ENCODE data around the gene AKR7A3. TPM values are rescaled to one million over a fixed set of nuclear protein-coding genes. Genes with fewer than 3 reads are reported as not detected.

Gene AKR7A3
- total and polyA plus RNA-seq, 2 of the 4 experiments (the other 2 are of a cell fraction): 0.18 to 0.62 TPM

DNA sequence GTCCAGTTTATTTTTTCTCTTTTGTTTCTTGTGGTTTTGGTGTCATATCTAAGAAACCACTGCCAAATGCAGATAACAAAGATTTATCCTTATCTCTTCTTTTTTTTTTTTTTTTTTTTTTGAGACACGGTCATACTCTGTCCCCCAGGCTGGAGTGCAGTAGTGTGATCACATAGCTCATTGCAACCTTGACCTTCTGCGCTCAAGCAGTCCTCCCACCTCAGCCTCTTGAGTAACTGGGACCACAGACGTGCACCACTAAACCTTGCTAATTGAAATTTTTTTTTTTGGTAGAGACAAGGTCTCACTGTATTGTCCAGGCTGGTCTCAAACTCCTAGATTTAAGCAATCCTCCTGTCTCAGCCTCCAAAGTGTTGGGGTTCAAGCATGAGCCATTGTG, 32.5 kb upstream of the AKR7A3 start:
- no peak overlapping the region for H2AK5ac ChIP-seq (ENCODE audit: low read depth, low read length)
- no peaks in the 10 kb centered on the region for H3K9me3 ChIP-seq (ENCODE audit: control insufficient read depth, insufficient read depth, low read length)
- no peak overlapping the region for H3K4me2 ChIP-seq (ENCODE audit: low read depth, low read length)
- no peak overlapping the region for H2BK15ac ChIP-seq (ENCODE audit: low read depth, low read length)
- CTCF ChIA-PET: no interaction called here
- intact Hi-C loops (cut with micrococcal nuclease): no loop called here
- H3K56ac ChIP-seq (ENCODE audit: extremely low read depth, insufficient read depth, low read length): no peak overlapping the region
- peaks cover 3% of the 10 kb centered on the region for H4K20me1 ChIP-seq (ENCODE audit: insufficient read depth, low read length)
- H2BK5ac ChIP-seq (ENCODE audit: low read depth, low read length, poor library complexity, severe bottlenecking): no peak overlapping the region
- no peak overlapping the region for H2AK9ac ChIP-seq (replicated peaks; ENCODE audit: low read depth, low read length, poor library complexity)
- POLR2A ChIA-PET (ENCODE audit: unreplicated experiment): no interaction called here
- H3K79me1 ChIP-seq (ENCODE audit: low read depth in 1 of 2, low read length in 2 of 2): peaks cover 29 to 51% of the 10 kb centered on the region in 2 experiments
- peaks cover 15% of the 10 kb centered on the region for H3K9me1 ChIP-seq (ENCODE audit: insufficient read depth, low read length)
- BruUV-seq (replicated peaks): no TSS peak
- no peaks in the 10 kb centered on the region for H3K27me3 ChIP-seq (ENCODE audit: control insufficient read depth, insufficient read depth, low read length)
- H3K9ac ChIP-seq (ENCODE audit: low read depth, low read length): no peak overlapping the region
- H3K36me3 ChIP-seq (ENCODE audit: control insufficient read depth, insufficient read depth, low read length): peaks cover 45% of the 10 kb centered on the region
- no peak overlapping the region for H3K18ac ChIP-seq (ENCODE audit: low read depth, low read length)
- TF ChIP-seq, protein P1, sequence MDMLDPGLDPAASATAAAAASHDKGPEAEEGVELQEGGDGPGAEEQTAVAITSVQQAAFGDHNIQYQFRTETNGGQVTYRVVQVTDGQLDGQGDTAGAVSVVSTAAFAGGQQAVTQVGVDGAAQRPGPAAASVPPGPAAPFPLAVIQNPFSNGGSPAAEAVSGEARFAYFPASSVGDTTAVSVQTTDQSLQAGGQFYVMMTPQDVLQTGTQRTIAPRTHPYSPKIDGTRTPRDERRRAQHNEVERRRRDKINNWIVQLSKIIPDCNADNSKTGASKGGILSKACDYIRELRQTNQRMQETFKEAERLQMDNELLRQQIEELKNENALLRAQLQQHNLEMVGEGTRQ (IDR thresholded peaks at IDR 0.05; ENCODE audit: low read depth, low read length): no peak
- no peak for TF ChIP-seq FOS (IDR thresholded peaks at IDR 0.05; ENCODE audit: low read depth, low read length)
- TF ChIP-seq CHD1 (IDR thresholded peaks at IDR 0.05; ENCODE audit: low read depth, low read length): no peak
- no peak for TF ChIP-seq POLR2A (IDR thresholded peaks at IDR 0.05; ENCODE audit: low read depth, low read length)
- TF ChIP-seq, protein P2, sequence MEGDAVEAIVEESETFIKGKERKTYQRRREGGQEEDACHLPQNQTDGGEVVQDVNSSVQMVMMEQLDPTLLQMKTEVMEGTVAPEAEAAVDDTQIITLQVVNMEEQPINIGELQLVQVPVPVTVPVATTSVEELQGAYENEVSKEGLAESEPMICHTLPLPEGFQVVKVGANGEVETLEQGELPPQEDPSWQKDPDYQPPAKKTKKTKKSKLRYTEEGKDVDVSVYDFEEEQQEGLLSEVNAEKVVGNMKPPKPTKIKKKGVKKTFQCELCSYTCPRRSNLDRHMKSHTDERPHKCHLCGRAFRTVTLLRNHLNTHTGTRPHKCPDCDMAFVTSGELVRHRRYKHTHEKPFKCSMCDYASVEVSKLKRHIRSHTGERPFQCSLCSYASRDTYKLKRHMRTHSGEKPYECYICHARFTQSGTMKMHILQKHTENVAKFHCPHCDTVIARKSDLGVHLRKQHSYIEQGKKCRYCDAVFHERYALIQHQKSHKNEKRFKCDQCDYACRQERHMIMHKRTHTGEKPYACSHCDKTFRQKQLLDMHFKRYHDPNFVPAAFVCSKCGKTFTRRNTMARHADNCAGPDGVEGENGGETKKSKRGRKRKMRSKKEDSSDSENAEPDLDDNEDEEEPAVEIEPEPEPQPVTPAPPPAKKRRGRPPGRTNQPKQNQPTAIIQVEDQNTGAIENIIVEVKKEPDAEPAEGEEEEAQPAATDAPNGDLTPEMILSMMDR (conservative IDR thresholded peaks at IDR 0.05; ENCODE audit: low read depth, low read length): no peak
- no peak for TF ChIP-seq NFE2L2 (IDR thresholded peaks at IDR 0.05; ENCODE audit: low read depth, low read length)
- no peak for TF ChIP-seq RAD21 (IDR thresholded peaks at IDR 0.05; ENCODE audit: low read length)
- no peak for TF ChIP-seq MAZ (IDR thresholded peaks at IDR 0.05; ENCODE audit: borderline replicate concordance, low read depth, low read length)
- TF ChIP-seq RFX5 (IDR thresholded peaks at IDR 0.05; ENCODE audit: low read depth, low read length): no peak
- H3K4ac ChIP-seq (ENCODE audit: low read depth, low read length): no peak overlapping the region
- in situ Hi-C loops (cut with MboI; ENCODE audit: low sequenced_read_pairs): no loop called here
- H3K23ac ChIP-seq (ENCODE audit: low read depth, low read length): no peak overlapping the region
- no peak overlapping the region for H3K4me3 ChIP-seq (ENCODE audit: insufficient read depth, low read depth, low read length)
- no peak overlapping the region for H3K27ac ChIP-seq (ENCODE audit: insufficient read depth, low read length)
- dilution Hi-C loops (cut with HindIII; ENCODE audit: low sequenced_read_pairs, unreplicated experiment): no loop called here
- no peak overlapping the region for H2BK120ac ChIP-seq (ENCODE audit: low read depth, low read length)
- no peak overlapping the region for H4K91ac ChIP-seq (ENCODE audit: insufficient read depth, low read depth, low read length)
- H4K8ac ChIP-seq (ENCODE audit: low read depth in 2 of 2, low read length in 2 of 2): no peak overlapping the region
- peaks cover 1% of the 10 kb centered on the region; the same call in 1 of the 2 replicates for H3K4me1 ChIP-seq (ENCODE audit: control insufficient read depth, insufficient read depth, low read length)
- no peak overlapping the region for H4K5ac ChIP-seq (ENCODE audit: low read depth, low read length)
- ATAC-seq (ENCODE audit: low read depth) (no peak), DNase-seq (no peak)
- H2BK20ac ChIP-seq (ENCODE audit: low read depth, low read length): no peak overlapping the region
- WGBS, 2 experiments (ENCODE audit: extremely low coverage in 2 of 2, insufficient read length in 1 of 2): 100% methylated on average over 1 of the region's 3 CpGs; no CpG with 5 or more reads in 1 of the 2 experiments
- no peak overlapping the region for H2AFZ ChIP-seq (replicated peaks; ENCODE audit: low read length, poor library complexity)
- H3K14ac ChIP-seq (replicated peaks; ENCODE audit: low read depth, low read length): no peak overlapping the region

All from IMR-90 (cell line).